OCI-LY7 (cell line): ENCODE results near the gene LAGE3. TPM values are rescaled to one million over a fixed set of nuclear protein-coding genes. Genes with fewer than 3 reads are reported as not detected.

Experiments used
- BruUV-seq: library from RNA; stranded (reverse); fragments of 400-500 nt; replicated peaks from 2 replicates; lab custom pipeline; 2021; lab: Mats Ljungman, UMichigan
- CTCF ChIA-PET: fragments of 300-600 bp; sonication (Branson Sonifier 250); formaldehyde crosslinking; loops from one replicate; lab custom pipeline; 2022; ENCODE audit warnings: antibody characterized with exemption; ENCODE audit not compliant: unreplicated experiment; lab: Charles Lee
- POLR2A ChIA-PET: fragments of 300-600 bp; sonication (Branson Sonifier 250); formaldehyde crosslinking; loops from one replicate; lab custom pipeline; 2022; ENCODE audit warnings: antibody characterized with exemption; lab: Charles Lee
- DNase-seq: peaks from one replicate; pipeline ENCODE4 v3.0.0-alpha.2; 2015; ENCODE audit warnings: low spot score
- H2AFZ ChIP-seq: fragments of 200-600 bp; sonication (generic), shearing (Covaris generic); 2 replicates; pipeline ENCODE4 v1.6.1; 2014; ENCODE audit warnings: mild to moderate bottlenecking, antibody characterized with exemption, low read length, moderate library complexity
- H3K27ac ChIP-seq: fragments of 200-600 bp; sonication (generic); 2 replicates; pipeline ENCODE4 v1.5.1; 2014; ENCODE audit warnings: mixed run types, low read depth, mild to moderate bottlenecking, moderate library complexity, low read length, inconsistent platforms; ENCODE audit not compliant: poor library complexity, severe bottlenecking
- H3K36me3 ChIP-seq: fragments of 200-600 bp; sonication (generic); 2 replicates; pipeline ENCODE4 v1.6.1; 2014; ENCODE audit warnings: mild to moderate bottlenecking, antibody characterized with exemption, low read length, moderate library complexity, mixed read lengths; ENCODE audit not compliant: insufficient read depth
- H3K4me1 ChIP-seq: fragments of 200-600 bp; sonication (generic); 2 replicates; pipeline ENCODE4 v1.5.1; 2014; ENCODE audit warnings: mild to moderate bottlenecking, low read length; ENCODE audit not compliant: insufficient read depth, poor library complexity, severe bottlenecking
- H3K4me2 ChIP-seq: fragments of 200-600 bp; sonication (generic); 2 replicates; pipeline ENCODE4 v1.6.1; 2014; ENCODE audit warnings: mild to moderate bottlenecking, low read length
- H3K4me3 ChIP-seq: fragments of 200-600 bp; sonication (generic); 2 replicates; pipeline ENCODE4 v1.5.1; 2014; ENCODE audit warnings: mild to moderate bottlenecking, low read depth, low read length; ENCODE audit not compliant: poor library complexity, severe bottlenecking
- H3K79me2 ChIP-seq: fragments of 200-600 bp; sonication (generic); 2 replicates; pipeline ENCODE4 v1.6.1; 2016; ENCODE audit warnings: low read depth, mild to moderate bottlenecking, low read length, moderate library complexity, mixed read lengths; ENCODE audit not compliant: insufficient read depth
- H3K9me2 ChIP-seq: fragments of 200-600 bp; sonication (generic); 2 replicates; pipeline ENCODE4 v1.6.1; 2016; ENCODE audit warnings: mild to moderate bottlenecking, low read length, mixed read lengths; ENCODE audit not compliant: insufficient read depth
- H3K9me3 ChIP-seq: fragments of 200-600 bp; sonication (generic); 2 replicates; pipeline ENCODE4 v1.6.1; 2014; ENCODE audit warnings: mild to moderate bottlenecking, mixed run types, low read length, mixed read lengths
- H4K20me1 ChIP-seq: fragments of 200-600 bp; sonication (generic); 2 replicates; pipeline ENCODE4 v1.6.1; 2014; ENCODE audit warnings: mild to moderate bottlenecking, antibody characterized with exemption, low read length, moderate library complexity, mixed read lengths; ENCODE audit not compliant: insufficient read depth
- EZH2phosphoT487 ChIP-seq: fragments of 200-600 bp; sonication (generic); IDR thresholded peaks from 2 replicates; pipeline ENCODE4 v1.6.1; 2018; ENCODE audit warnings: low read depth, borderline replicate concordance, mild to moderate bottlenecking, mixed run types, antibody characterized with exemption, low read length, moderate library complexity, mixed read lengths
- intact Hi-C: fragments of 100-400 bp; cut with micrococcal nuclease; formaldehyde crosslinking; loops from one replicate; pipeline ENCODE4 v1.10.0; 2022; ENCODE audit not compliant: unreplicated experiment
- total RNA-seq, 2 experiments: library from RNA; depleted of rRNA in 1 of 2; stranded (reverse); fragments of >200 nt in 1 of 2; shearing (Covaris generic) in 1 of 2; gene quantifications; 2 replicates each; pipeline ENCODE4 v1.2.3, GENCODE V29; 2014 to 2022
- TF ChIP-seq, protein P1 (sequence below): fragments of 200-600 bp; sonication (generic); conservative IDR thresholded peaks from 2 replicates; pipeline ENCODE4 v1.5.1; 2014; ENCODE audit warnings: mild to moderate bottlenecking, antibody characterized with exemption, low read length, moderate library complexity, mixed read lengths

The LAGE3 gene
- total RNA-seq, 2 experiments from 2014 or later, result 40.6 to 70.1 TPM

DNA sequence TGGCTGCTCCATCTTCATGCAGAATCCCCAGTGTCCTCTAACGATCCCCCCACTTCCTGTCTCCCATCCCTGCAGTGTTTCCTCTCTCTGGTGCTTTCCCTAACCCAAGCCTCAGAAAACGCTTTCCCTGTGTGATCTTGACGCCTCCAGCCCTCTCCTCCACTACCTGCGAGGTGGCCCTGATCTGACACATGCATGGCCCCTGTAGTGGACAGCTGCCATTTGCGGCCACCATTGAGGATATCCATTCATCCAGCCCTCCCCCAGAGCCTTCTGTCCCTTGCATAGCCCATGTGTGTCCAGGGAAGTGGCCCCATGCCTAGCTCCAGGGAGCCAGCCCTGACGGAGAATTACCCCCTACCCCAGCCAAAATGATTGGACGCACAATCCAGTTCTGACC, 4.2 kb upstream of the LAGE3 start:
- CTCF ChIA-PET, result no interaction called here
- peaks cover 27% of the 10 kb centered on the region for H3K36me3 ChIP-seq
- DNase-seq, result no peak
- H3K4me1 ChIP-seq, result peaks cover 66% of the 10 kb centered on the region
- no peak overlapping the region for H3K4me3 ChIP-seq
- intact Hi-C loops, result loop anchor here (5.0 kb wide), 1 partner anchor 71 kb away; the partner anchor contains the start of gene TAFAZZIN
- BruUV-seq, result no TSS peak
- H3K9me3 ChIP-seq, result no peaks in the 10 kb centered on the region
- H3K4me2 ChIP-seq, result no peak overlapping the region
- POLR2A ChIA-PET, result interaction anchor here (0.5 kb wide), 1 partner anchor 15 kb away, joined by 4 read pairs; no protein-coding TSS in a partner anchor
- H2AFZ ChIP-seq, result no peak overlapping the region
- H4K20me1 ChIP-seq, result no peaks in the 10 kb centered on the region
- no peaks in the 10 kb centered on the region for H3K9me2 ChIP-seq
- no peak overlapping the region for H3K27ac ChIP-seq
- H3K79me2 ChIP-seq, result peaks cover 16% of the 10 kb centered on the region
- TF ChIP-seq, protein P1, sequence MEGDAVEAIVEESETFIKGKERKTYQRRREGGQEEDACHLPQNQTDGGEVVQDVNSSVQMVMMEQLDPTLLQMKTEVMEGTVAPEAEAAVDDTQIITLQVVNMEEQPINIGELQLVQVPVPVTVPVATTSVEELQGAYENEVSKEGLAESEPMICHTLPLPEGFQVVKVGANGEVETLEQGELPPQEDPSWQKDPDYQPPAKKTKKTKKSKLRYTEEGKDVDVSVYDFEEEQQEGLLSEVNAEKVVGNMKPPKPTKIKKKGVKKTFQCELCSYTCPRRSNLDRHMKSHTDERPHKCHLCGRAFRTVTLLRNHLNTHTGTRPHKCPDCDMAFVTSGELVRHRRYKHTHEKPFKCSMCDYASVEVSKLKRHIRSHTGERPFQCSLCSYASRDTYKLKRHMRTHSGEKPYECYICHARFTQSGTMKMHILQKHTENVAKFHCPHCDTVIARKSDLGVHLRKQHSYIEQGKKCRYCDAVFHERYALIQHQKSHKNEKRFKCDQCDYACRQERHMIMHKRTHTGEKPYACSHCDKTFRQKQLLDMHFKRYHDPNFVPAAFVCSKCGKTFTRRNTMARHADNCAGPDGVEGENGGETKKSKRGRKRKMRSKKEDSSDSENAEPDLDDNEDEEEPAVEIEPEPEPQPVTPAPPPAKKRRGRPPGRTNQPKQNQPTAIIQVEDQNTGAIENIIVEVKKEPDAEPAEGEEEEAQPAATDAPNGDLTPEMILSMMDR, result no peak
- TF ChIP-seq EZH2phosphoT487, result no peak

DNA sequence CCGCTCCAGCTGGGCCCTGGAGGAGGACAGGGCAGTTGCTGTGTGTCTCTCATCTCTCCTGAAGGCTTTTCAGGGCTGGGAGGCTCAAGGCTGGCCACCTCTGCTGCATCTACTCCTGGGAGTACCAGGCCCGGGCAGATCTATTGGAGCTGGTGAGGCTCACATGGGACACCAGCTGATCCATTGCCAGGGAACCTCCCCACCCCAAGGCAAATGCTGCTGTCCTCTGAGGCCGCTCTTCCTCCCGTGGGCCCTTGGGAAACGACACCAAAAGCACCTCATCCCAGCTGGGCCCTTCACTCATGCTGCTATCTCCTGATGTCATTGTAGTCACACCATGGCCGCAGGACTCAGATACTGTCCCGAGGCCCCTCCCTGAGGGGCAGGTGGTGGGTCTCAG, 3.7 kb upstream of the LAGE3 start:
- intact Hi-C loops, result loop anchor here (5.0 kb wide), 1 partner anchor 70 kb away; the partner anchor contains the start of gene TAFAZZIN
- Histone ChIP-seq H3K27ac (peak overlapping the region; percentile 58), H3K9me2 (no peaks in the 10 kb centered on the region), H2AFZ (no peak overlapping the region), H3K4me3 (no peak overlapping the region), H3K4me1 (peaks cover 71% of the 10 kb centered on the region), H3K4me2 (peak overlapping the region; percentile 53), H3K36me3 (peaks cover 27% of the 10 kb centered on the region), H3K9me3 (no peaks in the 10 kb centered on the region), H4K20me1 (no peaks in the 10 kb centered on the region), H3K79me2 (peaks cover 16% of the 10 kb centered on the region)
- POLR2A ChIA-PET, result interaction anchor here (3.2 kb wide), 1 partner anchor 7 kb away, joined by 26 read pairs; the partner anchor contains the start of gene SLC10A3
- TF ChIP-seq, protein P1, result no peak
- no peak for TF ChIP-seq EZH2phosphoT487
- CTCF ChIA-PET, result no interaction called here
- no TSS peak for BruUV-seq
- no peak for DNase-seq

DNA sequence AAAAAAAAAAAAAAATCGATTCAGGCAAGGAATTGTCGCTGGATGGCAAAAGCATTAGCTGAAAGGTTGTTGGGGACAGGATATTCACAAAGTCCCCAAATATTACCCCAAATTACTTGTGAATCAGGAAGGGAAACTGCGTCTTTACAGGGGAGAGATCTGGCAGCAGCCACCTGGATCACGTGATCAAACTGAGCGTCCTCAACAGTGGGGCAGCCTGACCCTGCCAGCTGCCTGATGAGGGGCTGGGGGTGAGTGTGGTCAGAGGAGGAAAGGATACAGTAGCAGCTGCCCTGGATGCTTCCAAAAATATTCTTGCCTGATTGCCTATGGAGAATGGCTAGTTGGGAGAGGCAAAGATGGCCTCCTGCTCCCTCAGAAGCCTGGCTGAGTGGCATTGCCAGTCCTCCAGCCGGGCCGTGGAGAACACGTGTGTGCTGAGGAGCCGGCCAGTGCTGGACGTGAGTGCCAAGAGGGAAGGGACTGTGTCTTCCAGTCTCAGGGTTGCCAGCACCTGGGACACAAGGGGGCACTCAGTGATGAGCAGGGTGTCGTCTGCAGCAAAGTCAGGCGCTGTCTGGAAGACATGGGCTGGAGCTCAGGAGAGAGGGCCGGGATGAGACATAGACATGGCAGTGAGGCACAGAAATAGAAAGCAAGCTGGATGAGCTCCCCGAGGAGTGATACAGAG, 3.0 kb upstream of the LAGE3 start:
- H2AFZ ChIP-seq, result peak overlapping the region; percentile 78; the same call in 1 of the 2 replicates
- intact Hi-C loops, result loop anchor here (5.0 kb wide), 1 partner anchor 70 kb away; the partner anchor contains the start of gene TAFAZZIN
- H3K4me2 ChIP-seq, result peak overlapping the region; percentile 53
- peaks cover 72% of the 10 kb centered on the region for H3K4me1 ChIP-seq
- no peaks in the 10 kb centered on the region for H4K20me1 ChIP-seq
- ChIA-PET CTCF (no interaction called here), POLR2A (interaction anchor here (0.5 to 3.2 kb wide), 9 partner anchors 8 to 556 kb away, joined by 3 to 26 read pairs (median 3); partner anchors contain the start of genes ARHGAP4 and SLC10A3)
- TF ChIP-seq EZH2phosphoT487, result no peak
- TF ChIP-seq, protein P1, result 0 out of 2 replicates have a peak, but pooled peaks have one; percentile 11
- no peaks in the 10 kb centered on the region for H3K9me3 ChIP-seq
- peaks cover 23% of the 10 kb centered on the region for H3K36me3 ChIP-seq
- no TSS peak for BruUV-seq
- no peaks in the 10 kb centered on the region for H3K9me2 ChIP-seq
- DNase-seq, result peak; percentile 33
- peak overlapping the region; percentile 58 for H3K27ac ChIP-seq
- H3K4me3 ChIP-seq, result peak overlapping the region; percentile 28
- H3K79me2 ChIP-seq, result peaks cover 16% of the 10 kb centered on the region
